Activated T-cell treated with anti-CD3 and anti-CD28 coated beads for 4 hours (primary cell): ENCODE measurements around the gene PEX13.
"Not testable (repeated sequence)": the region's sequence is repeated elsewhere in the genome, so short reads cannot be mapped to it uniquely, and the experiment has no call there.

ENCODE experiments used
- DNase-seq: peaks from one replicate; pipeline ENCODE4 v3.0.0-alpha.2; 2020

Gene PEX13, protein sequence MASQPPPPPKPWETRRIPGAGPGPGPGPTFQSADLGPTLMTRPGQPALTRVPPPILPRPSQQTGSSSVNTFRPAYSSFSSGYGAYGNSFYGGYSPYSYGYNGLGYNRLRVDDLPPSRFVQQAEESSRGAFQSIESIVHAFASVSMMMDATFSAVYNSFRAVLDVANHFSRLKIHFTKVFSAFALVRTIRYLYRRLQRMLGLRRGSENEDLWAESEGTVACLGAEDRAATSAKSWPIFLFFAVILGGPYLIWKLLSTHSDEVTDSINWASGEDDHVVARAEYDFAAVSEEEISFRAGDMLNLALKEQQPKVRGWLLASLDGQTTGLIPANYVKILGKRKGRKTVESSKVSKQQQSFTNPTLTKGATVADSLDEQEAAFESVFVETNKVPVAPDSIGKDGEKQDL

DNA sequence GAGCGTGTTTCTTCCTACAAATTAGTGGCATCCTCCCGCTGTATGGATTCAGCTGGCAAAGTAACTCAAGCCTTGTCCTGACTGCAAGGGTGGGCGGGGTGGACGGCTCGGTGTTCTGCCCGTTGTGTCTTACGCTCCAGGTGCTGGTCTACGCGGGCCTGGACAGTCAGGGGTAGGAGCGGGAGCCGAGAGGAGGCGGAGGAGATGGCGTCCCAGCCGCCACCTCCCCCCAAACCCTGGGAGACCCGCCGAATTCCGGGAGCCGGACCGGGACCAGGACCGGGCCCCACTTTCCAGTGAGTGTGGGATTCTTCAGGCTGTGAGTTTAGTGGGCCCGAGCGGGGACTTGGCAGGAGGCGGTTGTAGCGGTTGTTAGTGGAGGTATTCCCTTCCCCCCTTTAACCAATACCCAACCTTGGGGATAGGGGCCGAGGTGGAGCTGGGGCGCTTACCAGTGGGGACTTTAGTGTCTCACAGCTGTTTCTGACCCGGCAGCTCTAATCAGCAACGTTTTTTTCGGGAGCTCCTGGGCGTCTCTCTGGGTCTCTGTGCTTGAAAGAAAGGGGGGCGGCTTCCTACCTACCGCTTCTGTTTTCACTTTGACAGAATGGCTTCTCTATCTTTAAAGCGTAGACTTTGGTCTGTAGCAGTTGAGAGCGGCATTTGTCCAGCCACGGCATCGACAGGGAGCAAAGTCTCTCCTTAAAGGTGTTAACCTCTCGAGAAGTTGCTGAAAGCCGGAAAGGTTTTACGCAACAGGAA, at the start of gene PEX13, which contains the start of gene PUS10:
Gene PEX13, plus strand, starts transcription at position 165 of the 762 bp plus-strand sequence. Its CDS starts 40 bp downstream, at position 205.
Gene PUS10, minus strand, starts transcription at position 700 of the 762 bp plus-strand sequence. CDS start 6,365 bp downstream, outside the sequence.
- no peak for DNase-seq

DNA sequence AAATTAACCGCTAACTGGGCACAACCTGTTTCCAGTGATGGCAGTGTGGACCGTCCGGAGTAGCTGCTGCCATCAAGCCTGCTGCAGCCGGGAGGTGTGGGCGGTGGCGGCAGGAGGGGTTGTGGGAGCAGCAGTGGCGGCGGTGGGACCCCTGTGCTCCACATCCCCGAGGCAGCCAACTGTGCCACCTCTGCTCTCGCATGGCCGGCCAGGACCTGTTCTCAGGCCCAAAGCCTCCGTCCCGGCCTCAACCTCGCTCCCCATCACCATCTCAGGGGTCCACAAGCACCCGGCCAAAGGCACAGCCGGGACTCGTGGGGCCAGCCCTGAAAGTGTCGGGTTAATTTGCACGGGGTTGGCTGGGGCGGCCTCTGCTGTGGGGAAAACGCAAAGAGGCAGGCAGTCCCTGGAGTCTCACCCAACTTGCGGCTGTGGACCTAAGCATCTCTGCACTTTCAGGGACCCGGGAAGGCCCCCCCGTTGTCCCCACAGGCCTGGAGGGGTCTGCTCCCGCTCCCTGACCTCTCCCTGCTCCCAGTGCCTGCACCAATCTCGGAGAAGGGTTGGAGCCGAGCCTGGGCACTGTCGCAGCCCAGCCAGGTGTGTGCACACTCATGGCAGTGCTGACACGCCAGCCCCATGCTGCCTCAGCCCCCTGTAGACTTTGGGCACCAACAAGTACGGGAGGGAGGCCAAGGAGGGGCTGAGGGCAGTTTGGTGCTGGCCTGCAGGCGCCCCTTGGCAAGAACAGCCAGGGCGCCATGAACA, 44.4 kb upstream of the PEX13 start:
- no peak for DNase-seq

DNA sequence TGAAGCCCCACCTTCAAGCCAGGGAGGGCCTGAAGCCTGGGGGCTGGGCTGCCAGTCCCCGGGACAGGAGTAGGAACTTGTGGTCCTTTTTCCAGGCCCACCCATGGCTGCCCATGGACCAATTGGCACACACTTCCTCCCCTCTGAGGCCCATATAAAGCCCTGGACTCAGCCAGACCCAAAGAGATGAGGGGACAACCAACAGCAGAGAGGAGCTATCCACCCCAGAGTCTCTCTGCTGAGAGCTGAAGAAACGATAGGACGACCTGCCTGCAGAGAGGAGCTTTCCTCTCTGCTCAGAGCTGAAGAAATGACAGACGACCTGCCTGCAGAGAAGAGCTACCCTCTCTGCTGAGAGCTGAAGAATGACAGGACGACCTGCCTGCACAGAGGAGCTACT, 43.8 kb upstream of the PEX13 start:
- no peak for DNase-seq

DNA sequence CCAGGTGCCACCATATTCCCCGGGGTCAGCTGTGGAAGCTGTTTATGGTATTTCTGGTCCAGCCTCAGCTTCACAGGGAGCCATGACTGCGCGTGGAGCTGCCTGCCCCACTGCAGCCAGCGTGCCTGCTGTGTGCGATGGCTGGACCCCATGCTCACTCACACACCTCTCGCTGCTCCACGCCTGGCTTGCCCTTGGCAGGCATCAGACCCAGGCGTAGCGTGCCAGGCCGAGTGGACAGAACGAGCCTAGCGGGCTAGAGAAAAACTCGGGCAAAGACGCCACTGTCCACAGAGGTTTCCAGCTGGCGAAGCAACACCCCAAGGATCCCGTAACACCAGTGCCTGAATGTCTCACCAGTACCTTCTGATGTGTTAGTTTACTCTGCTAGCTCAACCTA, 42.9 kb upstream of the PEX13 start:
- no peak for DNase-seq

DNA sequence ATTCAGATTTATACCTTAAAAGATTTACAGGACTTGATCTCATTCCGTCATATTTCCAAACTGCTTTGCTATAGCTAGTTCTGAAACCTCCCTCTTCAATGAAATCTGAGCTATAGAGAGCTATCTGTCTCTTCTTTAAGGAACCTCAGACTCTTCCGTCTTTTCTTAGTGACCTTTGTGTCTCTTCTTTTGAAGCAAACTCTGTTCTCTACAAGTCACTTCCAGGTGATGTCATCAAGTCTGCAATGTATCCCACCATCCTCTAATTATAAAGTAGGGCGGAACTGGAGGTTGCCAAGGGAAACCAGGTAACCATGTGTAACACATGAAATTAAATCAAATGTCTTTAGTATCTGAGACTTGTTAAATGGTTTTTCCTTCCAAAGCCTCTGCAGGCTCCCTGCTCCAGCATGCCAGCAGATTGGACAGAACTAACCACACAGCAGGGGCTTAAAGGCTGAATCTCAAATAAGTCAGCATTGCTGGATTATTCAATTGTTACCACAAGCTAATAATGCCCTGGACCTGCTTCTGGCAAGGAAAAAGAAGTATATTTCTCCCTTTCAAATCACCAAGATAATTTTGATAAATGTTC, 41.2 kb upstream of the PEX13 start:
- DNase-seq = no peak

DNA sequence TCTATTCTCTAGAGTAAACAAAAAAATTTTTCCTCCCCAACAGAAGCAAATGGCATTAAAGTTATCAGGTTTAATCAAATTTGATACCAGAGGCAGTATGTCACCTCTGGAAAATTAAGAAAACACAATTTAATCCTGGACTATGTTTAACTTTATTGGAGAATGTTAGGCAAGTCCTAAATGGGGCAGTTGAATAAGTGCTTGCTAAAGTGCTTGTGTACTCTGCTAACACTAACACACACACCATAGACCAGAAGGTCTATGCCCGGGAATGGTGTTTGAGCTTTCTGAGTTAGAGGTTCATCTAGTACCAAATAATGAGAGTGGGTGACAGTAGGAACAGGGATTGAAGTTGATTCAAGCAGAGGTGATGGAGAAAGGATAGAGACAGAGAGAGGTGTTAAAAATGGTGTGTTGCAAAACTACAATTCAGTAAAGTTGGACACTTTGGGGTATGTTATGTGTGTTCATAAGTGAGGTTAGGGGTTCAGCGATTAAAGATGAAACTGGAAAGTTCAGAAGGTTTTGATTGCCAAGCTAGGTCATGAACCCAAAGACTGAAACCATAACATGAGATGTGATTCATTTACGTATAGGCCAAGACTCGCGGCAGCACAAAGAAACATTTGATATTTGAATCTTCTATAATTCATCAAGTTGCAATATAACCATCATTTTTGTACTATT, 40.5 kb upstream of the PEX13 start:
- no peak for DNase-seq

DNA sequence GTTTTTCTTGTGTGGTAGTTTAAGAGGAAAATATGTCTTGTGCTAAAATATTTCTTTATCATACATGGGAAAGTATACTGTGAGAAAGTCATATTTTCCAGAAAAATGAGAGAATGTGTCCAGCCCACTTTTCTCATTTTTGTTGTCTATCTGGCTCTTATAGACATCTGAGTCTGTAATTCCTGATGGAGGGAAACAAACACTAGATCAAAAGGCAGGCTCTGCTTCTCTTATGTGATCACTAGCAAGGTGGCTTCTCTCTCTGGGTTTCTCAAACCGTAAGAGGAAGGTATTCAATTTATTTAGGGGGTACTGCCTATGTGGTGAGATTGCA, 40.0 kb upstream of the PEX13 start:
- no peak for DNase-seq

DNA sequence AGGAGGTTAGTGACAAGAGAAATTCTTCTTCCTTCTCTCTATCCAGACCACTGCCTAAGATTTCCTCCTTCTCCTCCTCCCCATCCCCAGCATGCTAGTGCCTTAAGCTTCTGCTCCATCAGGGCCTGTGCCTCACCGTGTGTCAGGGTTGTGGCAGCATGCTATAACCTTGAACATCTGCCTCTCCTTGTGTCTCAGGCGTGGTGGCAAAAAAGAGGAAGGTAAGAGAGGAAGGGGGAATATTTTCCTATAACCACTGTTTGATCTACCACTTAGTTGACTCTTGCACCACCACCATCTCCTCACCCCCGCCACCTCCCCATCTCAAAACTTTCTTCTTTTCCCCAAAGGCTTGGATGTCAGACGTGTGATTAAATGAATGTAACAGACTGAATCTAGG, 38.3 kb upstream of the PEX13 start:
- no peak for DNase-seq

DNA sequence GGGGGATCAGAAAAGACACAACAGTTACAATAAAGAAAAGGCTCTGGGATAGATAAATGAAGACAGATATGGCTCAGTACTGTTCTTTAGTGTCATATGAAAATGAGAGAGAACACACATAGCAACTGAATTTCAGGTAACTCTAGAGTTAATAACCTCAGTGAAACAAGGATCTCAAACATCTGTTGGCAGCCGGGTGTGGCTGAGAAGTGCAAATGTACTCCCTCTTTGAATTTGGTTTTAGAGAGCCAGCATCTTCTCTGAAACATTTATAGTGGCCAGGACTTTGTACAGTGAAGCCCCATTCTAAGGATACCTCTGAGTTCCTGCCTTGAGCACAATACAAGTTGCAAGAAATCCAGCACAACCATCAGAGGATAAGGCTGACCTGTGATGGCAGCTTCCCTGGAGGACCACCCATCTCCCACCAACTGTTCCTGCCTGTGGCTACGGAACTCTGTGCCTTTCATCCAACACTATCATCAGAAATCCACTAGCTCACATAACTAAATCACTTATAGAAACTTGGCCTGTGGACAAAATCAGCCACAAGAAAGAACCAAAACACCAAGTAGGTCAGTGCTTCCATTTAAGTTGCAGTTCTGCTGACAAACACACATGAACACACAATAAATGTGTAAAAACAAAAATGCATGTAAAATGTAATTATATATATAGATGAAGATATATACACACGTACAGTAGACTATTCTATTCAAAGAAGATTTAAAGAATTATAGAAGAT, 37.3 kb upstream of the PEX13 start:
- DNase-seq = no peak

DNA sequence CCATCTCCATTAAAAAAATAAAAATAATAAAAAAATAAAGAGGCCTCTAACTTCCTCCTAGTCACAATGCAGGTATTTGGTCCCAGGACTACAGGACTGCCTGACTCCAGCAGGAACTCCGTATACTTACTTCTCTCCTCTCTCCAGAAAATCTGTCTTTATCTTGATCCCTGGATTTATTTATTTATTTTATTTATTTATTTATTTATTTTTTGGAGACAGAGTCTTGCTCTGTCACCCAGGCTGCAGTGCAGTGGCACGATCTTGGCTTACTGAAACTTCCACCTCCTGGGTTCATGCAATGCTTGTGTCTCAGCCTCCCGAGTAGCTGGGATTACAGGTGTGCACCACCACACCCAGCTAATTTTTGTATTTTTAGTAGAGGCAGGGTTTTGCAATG, 35.5 kb upstream of the PEX13 start:
- DNase-seq = not testable (repeated sequence)

DNA sequence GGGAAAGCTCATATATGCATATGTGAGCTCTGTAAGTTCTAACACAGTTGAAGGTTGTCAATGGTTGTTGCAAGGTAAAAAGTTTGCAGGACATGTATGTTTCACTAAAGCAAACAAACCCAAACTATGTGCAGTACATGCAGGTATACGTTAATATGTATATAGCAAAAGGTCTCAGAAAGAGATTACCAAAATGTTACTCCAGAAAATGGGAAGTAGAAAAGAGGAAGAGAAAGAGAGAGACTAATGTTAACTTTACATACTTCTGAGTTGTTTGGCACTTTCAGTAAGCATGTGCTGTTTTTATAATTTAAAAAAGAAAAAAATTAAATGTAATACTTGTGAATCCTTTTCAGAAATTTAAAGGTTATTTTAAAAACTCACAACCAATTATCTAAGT, 32.8 kb upstream of the PEX13 start:
- DNase-seq = no peak

DNA sequence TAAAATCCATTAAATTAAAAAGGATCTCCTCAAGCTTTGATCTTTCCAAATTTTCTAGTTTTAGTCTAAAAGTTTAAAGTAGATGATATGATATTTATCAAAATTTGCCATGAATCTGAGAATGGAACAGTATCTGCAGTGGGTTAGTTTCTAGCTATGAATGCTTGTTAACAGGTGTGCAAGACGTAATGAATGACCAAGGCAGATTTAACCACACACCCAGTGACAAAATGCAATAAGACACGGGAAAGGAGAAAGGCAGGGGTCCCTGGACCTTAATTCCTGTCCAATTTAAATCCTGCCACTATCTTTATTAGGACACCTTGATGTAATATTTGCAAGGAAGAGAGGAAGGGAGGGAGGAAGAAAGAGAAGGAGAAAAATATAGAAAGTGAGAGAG, 30.5 kb upstream of the PEX13 start:
- DNase-seq = no peak

DNA sequence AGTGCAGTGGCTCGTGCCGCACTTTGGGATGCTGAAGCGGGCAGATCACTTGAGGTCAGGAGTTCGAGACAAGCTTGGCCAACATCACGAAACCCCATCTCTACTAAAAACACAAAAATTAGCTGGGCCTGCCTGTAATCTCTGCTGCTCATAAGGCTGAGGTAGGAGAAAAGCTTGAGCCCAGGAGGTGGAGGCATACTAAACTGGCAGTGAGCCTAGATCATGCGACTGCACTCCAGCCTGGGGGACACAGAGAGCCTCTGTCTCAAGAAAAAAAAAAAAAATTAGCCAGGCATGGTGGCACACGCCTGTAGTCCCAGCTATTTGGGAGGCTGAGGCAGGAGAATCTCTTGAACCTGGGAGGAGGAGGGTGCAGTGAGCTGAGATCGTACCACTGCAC, 29.9 kb upstream of the PEX13 start:
- DNase-seq = not testable (repeated sequence)

DNA sequence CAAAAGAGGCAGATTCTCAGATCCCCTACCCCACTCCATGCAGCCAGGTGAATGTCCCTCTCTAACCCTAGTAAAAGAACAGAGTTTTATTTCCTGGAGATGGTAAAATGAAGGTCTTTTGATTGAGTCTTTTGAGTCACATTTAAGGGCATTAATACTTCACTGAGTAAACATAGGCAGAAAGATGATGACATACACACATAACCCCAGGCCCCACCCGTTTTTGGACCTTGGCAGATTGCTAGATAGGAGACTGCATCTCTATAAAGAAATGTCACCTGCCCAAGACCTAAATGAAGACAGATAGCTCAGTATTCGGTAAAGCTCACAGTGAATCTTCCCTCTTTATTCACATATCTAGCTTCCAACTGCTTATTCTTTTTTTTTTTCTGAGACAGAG, 28.3 kb upstream of the PEX13 start:
- DNase-seq = no peak

DNA sequence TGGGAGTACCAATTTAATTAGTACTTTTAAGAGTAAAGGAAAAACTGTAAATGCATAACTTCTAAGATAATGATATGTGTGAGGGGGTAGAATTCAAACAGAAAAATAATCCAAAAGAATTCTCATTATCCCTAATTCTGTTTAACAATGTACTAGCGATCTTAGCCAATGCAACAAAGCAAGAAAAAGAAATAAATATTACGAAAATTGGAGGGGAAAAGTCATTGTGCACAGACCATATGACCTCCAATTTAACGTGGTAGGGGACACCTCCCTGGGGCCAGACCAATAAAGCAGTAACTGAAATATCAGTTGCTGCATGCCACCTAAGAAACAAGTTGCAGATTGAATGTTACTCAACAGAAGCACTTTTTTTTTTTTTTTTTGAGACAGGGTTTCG, 25.9 kb upstream of the PEX13 start:
- no peak for DNase-seq

DNA sequence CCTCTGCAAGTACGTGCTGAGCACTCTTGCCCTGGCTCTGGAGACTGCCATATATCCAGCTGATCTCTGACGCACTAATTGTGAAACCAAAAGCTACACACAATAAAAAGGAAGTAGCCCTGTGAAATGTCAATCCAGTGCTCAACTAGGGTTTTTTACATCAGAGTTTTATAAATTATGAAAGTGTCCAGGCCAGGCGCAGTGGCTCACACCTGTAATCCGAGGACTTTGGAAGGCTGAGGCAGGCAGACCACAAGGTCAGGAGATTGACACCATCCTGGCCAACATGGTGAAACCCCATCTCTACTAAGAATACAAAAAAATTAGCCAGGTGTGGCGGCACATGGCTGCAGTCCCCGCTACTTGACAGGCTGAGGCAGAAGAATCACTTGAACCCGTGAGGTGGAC, 24.5 kb upstream of the PEX13 start:
- DNase-seq = no peak

DNA sequence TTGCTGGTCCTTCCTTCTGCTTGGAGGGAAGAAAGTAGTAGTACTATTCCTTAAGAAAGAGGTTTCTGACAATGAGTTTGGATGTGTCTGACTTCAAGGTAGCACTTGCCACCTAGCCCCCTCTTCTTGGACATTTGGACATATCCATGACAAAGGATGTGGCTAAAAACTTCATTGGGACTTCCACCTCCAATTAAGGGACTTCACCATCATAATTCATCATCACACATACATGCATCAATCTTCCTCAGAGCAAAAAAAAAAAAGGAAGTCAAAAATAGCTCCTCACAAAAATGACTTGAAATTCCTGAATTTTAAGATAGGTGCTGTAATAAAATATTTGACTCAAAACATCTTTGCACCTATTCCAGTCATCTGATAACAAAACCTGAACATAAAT, 23.4 kb upstream of the PEX13 start:
- no peak for DNase-seq

DNA sequence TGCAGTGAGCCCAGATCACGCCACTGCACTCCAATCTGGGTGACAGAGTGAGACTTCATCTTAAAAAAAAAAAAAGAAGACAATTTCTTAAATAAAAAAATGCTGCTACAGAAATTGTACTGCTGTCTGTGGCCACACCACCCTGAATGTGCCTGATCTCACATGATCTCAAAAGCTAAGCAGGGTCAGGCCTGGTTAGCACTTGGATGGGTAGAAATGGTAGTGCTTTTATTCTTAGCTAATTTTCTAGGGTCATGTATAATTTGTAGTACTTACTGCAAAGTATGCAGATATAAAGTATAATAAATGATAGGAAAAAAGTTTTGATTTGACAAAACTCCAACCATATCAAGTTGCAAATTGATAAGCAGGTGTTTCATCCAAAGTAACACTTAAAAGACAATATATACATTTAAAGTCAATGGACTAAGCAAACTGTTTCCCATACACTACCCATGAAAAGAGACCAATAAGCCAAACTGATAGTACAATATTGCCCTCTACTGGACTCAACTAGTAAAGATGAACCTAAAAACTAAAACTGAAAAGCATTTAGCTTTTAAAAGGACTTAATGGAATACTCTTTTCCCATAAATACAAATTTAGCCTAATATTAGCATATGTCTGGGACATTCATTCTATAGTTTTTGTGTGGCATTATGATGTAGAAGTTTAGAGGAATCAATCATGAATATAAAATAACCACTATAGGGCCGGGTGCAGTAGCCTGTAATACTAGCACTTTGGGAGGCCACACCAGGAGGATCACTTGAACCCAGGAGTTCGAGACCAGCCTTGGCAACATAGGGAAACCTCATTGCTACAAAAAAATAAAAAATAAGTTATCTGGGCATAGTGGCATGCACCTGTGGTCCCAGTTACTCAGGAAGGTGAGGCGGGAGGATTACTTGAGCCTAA, 18.6 kb upstream of the PEX13 start:
- DNase-seq = no peak

DNA sequence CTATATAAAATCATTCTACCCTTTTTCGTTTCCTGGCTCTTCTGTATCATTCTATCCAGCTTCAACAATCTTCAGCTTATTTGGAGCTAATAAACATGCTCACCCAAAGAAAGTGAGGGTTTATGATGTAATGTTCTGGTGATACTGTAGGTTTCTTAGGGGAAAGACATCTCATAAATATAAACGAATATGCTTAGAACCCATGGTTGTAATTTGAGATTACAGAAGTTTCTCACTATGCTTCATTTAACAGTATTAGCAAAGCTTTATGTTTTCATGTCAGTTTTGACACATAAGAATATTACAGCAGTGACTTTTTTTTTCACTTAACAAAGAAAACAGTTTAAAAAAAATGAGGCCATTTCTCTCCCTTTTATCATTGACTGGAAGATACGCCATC, 11.8 kb upstream of the PEX13 start:
- DNase-seq = no peak

DNA sequence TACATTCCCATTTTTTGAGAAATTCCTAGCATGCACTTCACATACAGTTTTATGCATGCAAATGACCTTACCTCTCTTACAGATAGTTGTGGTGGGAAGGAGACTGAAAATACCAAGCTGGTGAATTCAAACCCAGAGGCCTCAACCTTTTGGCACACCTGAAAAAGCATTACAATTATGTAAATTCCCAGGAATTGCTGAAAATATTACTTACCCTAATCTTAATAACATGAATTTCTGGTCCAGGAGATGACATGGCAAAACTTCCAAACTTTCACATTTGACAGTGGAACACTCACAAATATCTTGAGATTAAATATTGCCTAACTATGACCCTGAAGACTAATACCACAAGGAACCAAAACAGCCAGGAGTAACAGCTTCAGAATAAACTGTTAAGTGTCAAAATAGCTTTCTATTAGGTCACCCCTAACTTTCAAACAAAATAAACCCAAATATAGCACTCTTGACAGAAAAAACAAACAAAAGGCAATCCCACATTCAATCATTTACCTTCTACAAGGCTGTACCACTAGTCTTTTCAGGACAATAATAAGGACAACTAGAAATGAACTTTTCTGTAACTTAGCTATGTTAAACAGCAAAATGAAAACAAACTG, 10.9 kb upstream of the PEX13 start:
- no peak for DNase-seq
